Measurements from ENCODE around the gene BSG.
"Not testable (repeated sequence)": the region's sequence is repeated elsewhere in the genome, so short reads cannot be mapped to it uniquely, and the experiment has no call there.

BSG gene

GRCh38 chr19:593055-593454, 20.7 kb downstream of the BSG start:
- no peak for FAIRE-seq
- no peak for DNase-seq (ENCODE audit: insufficient read length)
- TF ChIP-seq TAF1 (IDR thresholded peaks at IDR 0.05; ENCODE audit: borderline replicate concordance, low read depth, low read length), result no peak
- no peak for TF ChIP-seq POLR2AphosphoS5 (IDR thresholded peaks at IDR 0.05; ENCODE audit: low read depth, low read length)
- TF ChIP-seq POLR2A (IDR thresholded peaks at IDR 0.05; ENCODE audit: low read depth, low read length), result no peak

DNA sequence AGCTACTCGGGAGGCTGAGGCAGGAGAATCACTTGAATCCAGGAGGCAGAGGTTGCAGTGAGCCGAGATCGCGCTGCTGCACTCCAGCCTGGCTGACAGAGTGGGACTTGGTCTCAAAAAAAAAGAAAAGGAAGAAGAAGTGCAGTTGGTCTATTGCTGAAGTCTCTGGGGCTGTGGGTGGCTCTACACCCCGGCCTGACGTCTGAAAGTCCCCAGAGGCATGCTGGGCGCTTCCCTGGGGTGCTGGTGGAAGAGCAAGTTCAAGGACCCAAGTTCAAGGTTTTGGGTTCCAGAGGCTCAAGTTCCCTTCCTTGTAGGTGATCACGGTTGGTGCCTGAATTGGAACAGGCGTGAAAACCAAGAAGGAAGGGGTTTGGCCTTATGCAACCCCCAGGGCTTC, 21.1 kb downstream of the BSG start:
- FAIRE-seq, result no peak
- TF ChIP-seq TAF1 (IDR thresholded peaks at IDR 0.05; ENCODE audit: borderline replicate concordance, low read depth, low read length) (no peak), POLR2AphosphoS5 (IDR thresholded peaks at IDR 0.05; ENCODE audit: low read depth, low read length) (no peak), POLR2A (IDR thresholded peaks at IDR 0.05; ENCODE audit: low read depth, low read length) (no peak)
- no peak for DNase-seq (ENCODE audit: insufficient read length)

- FAIRE-seq (no peak), DNase-seq (ENCODE audit: insufficient read length) (no peak)
- TF ChIP-seq POLR2AphosphoS5 (IDR thresholded peaks at IDR 0.05; ENCODE audit: low read depth, low read length) (no peak), POLR2A (IDR thresholded peaks at IDR 0.05; ENCODE audit: low read depth, low read length) (no peak), TAF1 (IDR thresholded peaks at IDR 0.05; ENCODE audit: borderline replicate concordance, low read depth, low read length) (no peak)
These were observed 22.0 kb downstream of the BSG start for GRCh38 chr19:594265-594870.

GRCh38 chr19:595326-596262, 23.2 kb downstream of the BSG start:
- no peak for TF ChIP-seq POLR2A (IDR thresholded peaks at IDR 0.05; ENCODE audit: low read depth, low read length)
- TF ChIP-seq POLR2AphosphoS5 (IDR thresholded peaks at IDR 0.05; ENCODE audit: low read depth, low read length), result no peak
- TF ChIP-seq TAF1 (IDR thresholded peaks at IDR 0.05; ENCODE audit: borderline replicate concordance, low read depth, low read length), result no peak
- FAIRE-seq (no peak), DNase-seq (ENCODE audit: insufficient read length) (no peak)

GRCh38 chr19:596263-596655, 23.9 kb downstream of the BSG start:
- FAIRE-seq (no peak), DNase-seq (ENCODE audit: insufficient read length) (no peak)
- TF ChIP-seq TAF1 (IDR thresholded peaks at IDR 0.05; ENCODE audit: borderline replicate concordance, low read depth, low read length) (no peak), POLR2A (IDR thresholded peaks at IDR 0.05; ENCODE audit: low read depth, low read length) (no peak), POLR2AphosphoS5 (IDR thresholded peaks at IDR 0.05; ENCODE audit: low read depth, low read length) (no peak)

GRCh38 chr19:597406-598315, 25.3 kb downstream of the BSG start:
- DNase-seq (ENCODE audit: insufficient read length), result no peak
- no peak for FAIRE-seq
- TF ChIP-seq TAF1 (IDR thresholded peaks at IDR 0.05; ENCODE audit: borderline replicate concordance, low read depth, low read length), result no peak
- no peak for TF ChIP-seq POLR2A (IDR thresholded peaks at IDR 0.05; ENCODE audit: low read depth, low read length)
- no peak for TF ChIP-seq POLR2AphosphoS5 (IDR thresholded peaks at IDR 0.05; ENCODE audit: low read depth, low read length)

DNA sequence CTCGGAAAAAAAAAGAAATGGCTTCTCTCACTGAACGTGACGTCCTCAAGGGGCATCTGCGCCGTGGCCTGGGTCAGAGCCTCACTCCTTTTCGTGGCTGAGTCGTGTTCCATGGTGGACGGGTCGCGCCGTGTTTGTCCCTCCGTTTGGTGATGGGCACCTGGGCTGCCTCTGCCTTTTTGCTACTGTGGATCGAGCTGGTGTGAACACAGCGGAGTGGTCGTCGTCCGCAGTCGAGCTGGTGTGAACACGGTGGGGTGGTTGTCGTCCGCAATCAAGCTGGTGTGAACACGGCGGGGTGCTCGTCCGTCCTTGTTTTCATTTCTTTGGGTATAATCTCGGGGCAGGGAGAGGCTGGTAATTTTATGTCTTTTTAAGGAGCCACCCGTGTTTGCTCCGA, 28.9 kb downstream of the BSG start:
- TF ChIP-seq TAF1 (IDR thresholded peaks at IDR 0.05; ENCODE audit: borderline replicate concordance, low read depth, low read length), result no peak
- no peak for TF ChIP-seq POLR2AphosphoS5 (IDR thresholded peaks at IDR 0.05; ENCODE audit: low read depth, low read length)
- TF ChIP-seq POLR2A (IDR thresholded peaks at IDR 0.05; ENCODE audit: low read depth, low read length), result no peak
- FAIRE-seq (no peak), DNase-seq (ENCODE audit: insufficient read length) (no peak)

- TF ChIP-seq TAF1 (IDR thresholded peaks at IDR 0.05; ENCODE audit: borderline replicate concordance, low read depth, low read length) (no peak), POLR2AphosphoS5 (IDR thresholded peaks at IDR 0.05; ENCODE audit: low read depth, low read length) (no peak), POLR2A (IDR thresholded peaks at IDR 0.05; ENCODE audit: low read depth, low read length) (no peak)
- DNase-seq (ENCODE audit: insufficient read length) (no peak), FAIRE-seq (no peak)
These were observed 29.4 kb downstream of the BSG start for GRCh38 chr19:601790-602189.

GRCh38 chr19:602391-603301, 30.2 kb downstream of the BSG start:
- DNase-seq (ENCODE audit: insufficient read length), result no peak
- TF ChIP-seq POLR2AphosphoS5 (IDR thresholded peaks at IDR 0.05; ENCODE audit: low read depth, low read length), result no peak
- TF ChIP-seq TAF1 (IDR thresholded peaks at IDR 0.05; ENCODE audit: borderline replicate concordance, low read depth, low read length), result no peak
- no peak for TF ChIP-seq POLR2A (IDR thresholded peaks at IDR 0.05; ENCODE audit: low read depth, low read length)
- FAIRE-seq, result no peak

GRCh38 chr19:603302-603639, 30.9 kb downstream of the BSG start:
- not testable (repeated sequence) for FAIRE-seq; DNase-seq (ENCODE audit: insufficient read length)

- not testable (repeated sequence) for FAIRE-seq; DNase-seq (ENCODE audit: insufficient read length)
These were observed 31.4 kb downstream of the BSG start for GRCh38 chr19:603779-604178.
